OCI-LY7 (cell line): Measurements from ENCODE around the gene NSG1. TPM values are rescaled to one million over a fixed set of nuclear protein-coding genes. Genes with fewer than 3 reads are reported as not detected.

ENCODE experiments used
- BruUV-seq: library from RNA; stranded (reverse); fragments of 400-500 nt; replicated peaks from 2 replicates; lab custom pipeline; 2021; lab: Mats Ljungman, UMichigan
- CTCF ChIA-PET: fragments of 300-600 bp; sonication (Branson Sonifier 250); formaldehyde crosslinking; loops from one replicate; lab custom pipeline; 2022; ENCODE audit warnings: antibody characterized with exemption; ENCODE audit not compliant: unreplicated experiment; lab: Charles Lee
- POLR2A ChIA-PET: fragments of 300-600 bp; sonication (Branson Sonifier 250); formaldehyde crosslinking; loops from one replicate; lab custom pipeline; 2022; ENCODE audit warnings: antibody characterized with exemption; lab: Charles Lee
- DNase-seq: peaks from one replicate; pipeline ENCODE4 v3.0.0-alpha.2; 2015; ENCODE audit warnings: low spot score
- H2AFZ ChIP-seq: fragments of 200-600 bp; sonication (generic), shearing (Covaris generic); 2 replicates; pipeline ENCODE4 v1.6.1; 2014; ENCODE audit warnings: mild to moderate bottlenecking, antibody characterized with exemption, low read length, moderate library complexity
- H3K27ac ChIP-seq: fragments of 200-600 bp; sonication (generic); 2 replicates; pipeline ENCODE4 v1.5.1; 2014; ENCODE audit warnings: mixed run types, low read depth, mild to moderate bottlenecking, moderate library complexity, low read length, inconsistent platforms; ENCODE audit not compliant: poor library complexity, severe bottlenecking
- H3K36me3 ChIP-seq: fragments of 200-600 bp; sonication (generic); 2 replicates; pipeline ENCODE4 v1.6.1; 2014; ENCODE audit warnings: mild to moderate bottlenecking, antibody characterized with exemption, low read length, moderate library complexity, mixed read lengths; ENCODE audit not compliant: insufficient read depth
- H3K4me1 ChIP-seq: fragments of 200-600 bp; sonication (generic); 2 replicates; pipeline ENCODE4 v1.5.1; 2014; ENCODE audit warnings: mild to moderate bottlenecking, low read length; ENCODE audit not compliant: insufficient read depth, poor library complexity, severe bottlenecking
- H3K4me2 ChIP-seq: fragments of 200-600 bp; sonication (generic); 2 replicates; pipeline ENCODE4 v1.6.1; 2014; ENCODE audit warnings: mild to moderate bottlenecking, low read length
- H3K4me3 ChIP-seq: fragments of 200-600 bp; sonication (generic); 2 replicates; pipeline ENCODE4 v1.5.1; 2014; ENCODE audit warnings: mild to moderate bottlenecking, low read depth, low read length; ENCODE audit not compliant: poor library complexity, severe bottlenecking
- H3K79me2 ChIP-seq: fragments of 200-600 bp; sonication (generic); 2 replicates; pipeline ENCODE4 v1.6.1; 2016; ENCODE audit warnings: low read depth, mild to moderate bottlenecking, low read length, moderate library complexity, mixed read lengths; ENCODE audit not compliant: insufficient read depth
- H3K9me2 ChIP-seq: fragments of 200-600 bp; sonication (generic); 2 replicates; pipeline ENCODE4 v1.6.1; 2016; ENCODE audit warnings: mild to moderate bottlenecking, low read length, mixed read lengths; ENCODE audit not compliant: insufficient read depth
- H3K9me3 ChIP-seq: fragments of 200-600 bp; sonication (generic); 2 replicates; pipeline ENCODE4 v1.6.1; 2014; ENCODE audit warnings: mild to moderate bottlenecking, mixed run types, low read length, mixed read lengths
- H4K20me1 ChIP-seq: fragments of 200-600 bp; sonication (generic); 2 replicates; pipeline ENCODE4 v1.6.1; 2014; ENCODE audit warnings: mild to moderate bottlenecking, antibody characterized with exemption, low read length, moderate library complexity, mixed read lengths; ENCODE audit not compliant: insufficient read depth
- EZH2phosphoT487 ChIP-seq: fragments of 200-600 bp; sonication (generic); IDR thresholded peaks from 2 replicates; pipeline ENCODE4 v1.6.1; 2018; ENCODE audit warnings: low read depth, borderline replicate concordance, mild to moderate bottlenecking, mixed run types, antibody characterized with exemption, low read length, moderate library complexity, mixed read lengths
- intact Hi-C: fragments of 100-400 bp; cut with micrococcal nuclease; formaldehyde crosslinking; loops from one replicate; pipeline ENCODE4 v1.10.0; 2022; ENCODE audit not compliant: unreplicated experiment
- total RNA-seq, 2 experiments: library from RNA; depleted of rRNA in 1 of 2; stranded (reverse); fragments of >200 nt in 1 of 2; shearing (Covaris generic) in 1 of 2; gene quantifications; 2 replicates each; pipeline ENCODE4 v1.2.3, GENCODE V29; 2014 to 2022
- TF ChIP-seq, protein P1 (sequence below): fragments of 200-600 bp; sonication (generic); conservative IDR thresholded peaks from 2 replicates; pipeline ENCODE4 v1.5.1; 2014; ENCODE audit warnings: mild to moderate bottlenecking, antibody characterized with exemption, low read length, moderate library complexity, mixed read lengths

The NSG1 gene
- total RNA-seq, 2 experiments from 2014 or later = 35.5 to 38.8 TPM

DNA sequence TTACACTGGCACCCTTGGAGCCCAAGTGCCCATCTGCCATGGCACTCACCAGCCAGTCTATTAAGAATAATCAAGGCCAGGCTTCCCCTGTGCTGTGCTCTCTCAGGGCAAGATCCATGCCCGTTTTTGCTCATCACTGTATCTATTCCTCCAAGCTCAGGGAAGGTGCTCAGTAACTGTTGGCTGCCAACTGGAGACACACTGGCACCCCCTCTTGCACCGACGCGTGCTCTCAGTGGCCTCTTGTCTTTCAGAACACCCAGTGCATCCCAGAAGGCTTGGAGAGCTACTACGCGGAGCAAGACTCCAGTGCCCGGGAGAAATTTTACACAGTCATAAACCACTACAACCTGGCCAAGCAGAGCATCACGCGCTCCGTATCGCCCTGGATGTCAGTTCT lies 30.1 kb downstream of the NSG1 start:
- no peak overlapping the region for H3K4me3 ChIP-seq
- no peak overlapping the region for H3K4me2 ChIP-seq
- intact Hi-C loops = no loop called here
- H3K27ac ChIP-seq = no peak overlapping the region
- H3K9me2 ChIP-seq = no peaks in the 10 kb centered on the region
- peaks cover 65% of the 10 kb centered on the region for H3K36me3 ChIP-seq
- no peaks in the 10 kb centered on the region for H3K4me1 ChIP-seq
- no peaks in the 10 kb centered on the region for H4K20me1 ChIP-seq
- BruUV-seq = no TSS peak
- DNase-seq = no peak
- no peak overlapping the region for H2AFZ ChIP-seq
- no peaks in the 10 kb centered on the region for H3K79me2 ChIP-seq
- ChIA-PET CTCF (no interaction called here), POLR2A (interaction anchor here (0.6 kb wide), 1 partner anchor 20 kb away, joined by 4 read pairs; no protein-coding TSS in a partner anchor)
- no peaks in the 10 kb centered on the region for H3K9me3 ChIP-seq
- TF ChIP-seq, protein P1, sequence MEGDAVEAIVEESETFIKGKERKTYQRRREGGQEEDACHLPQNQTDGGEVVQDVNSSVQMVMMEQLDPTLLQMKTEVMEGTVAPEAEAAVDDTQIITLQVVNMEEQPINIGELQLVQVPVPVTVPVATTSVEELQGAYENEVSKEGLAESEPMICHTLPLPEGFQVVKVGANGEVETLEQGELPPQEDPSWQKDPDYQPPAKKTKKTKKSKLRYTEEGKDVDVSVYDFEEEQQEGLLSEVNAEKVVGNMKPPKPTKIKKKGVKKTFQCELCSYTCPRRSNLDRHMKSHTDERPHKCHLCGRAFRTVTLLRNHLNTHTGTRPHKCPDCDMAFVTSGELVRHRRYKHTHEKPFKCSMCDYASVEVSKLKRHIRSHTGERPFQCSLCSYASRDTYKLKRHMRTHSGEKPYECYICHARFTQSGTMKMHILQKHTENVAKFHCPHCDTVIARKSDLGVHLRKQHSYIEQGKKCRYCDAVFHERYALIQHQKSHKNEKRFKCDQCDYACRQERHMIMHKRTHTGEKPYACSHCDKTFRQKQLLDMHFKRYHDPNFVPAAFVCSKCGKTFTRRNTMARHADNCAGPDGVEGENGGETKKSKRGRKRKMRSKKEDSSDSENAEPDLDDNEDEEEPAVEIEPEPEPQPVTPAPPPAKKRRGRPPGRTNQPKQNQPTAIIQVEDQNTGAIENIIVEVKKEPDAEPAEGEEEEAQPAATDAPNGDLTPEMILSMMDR = no peak
- no peak for TF ChIP-seq EZH2phosphoT487

DNA sequence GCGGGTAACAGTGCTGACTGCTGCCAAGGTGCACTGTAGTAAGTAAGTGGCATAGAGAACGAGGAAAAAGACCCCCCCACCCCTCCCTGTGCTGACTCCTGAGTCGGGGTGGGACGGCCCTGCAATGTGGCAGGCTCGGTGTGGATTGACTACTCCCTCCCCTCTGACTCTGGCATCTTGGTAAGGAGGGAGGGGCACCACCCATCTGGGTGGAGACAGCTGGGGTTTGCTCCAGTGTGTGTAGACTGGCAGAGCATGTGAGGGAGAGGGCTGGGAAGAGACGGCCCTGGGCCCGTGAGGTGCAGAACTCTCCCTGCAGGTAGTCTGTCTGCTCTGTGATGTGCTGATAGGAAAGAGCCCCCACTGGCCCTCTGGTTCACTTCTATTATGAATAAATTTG lies 31.0 kb downstream of the NSG1 start:
- Histone ChIP-seq H3K9me2 (no peaks in the 10 kb centered on the region), H3K79me2 (no peaks in the 10 kb centered on the region), H3K4me1 (no peaks in the 10 kb centered on the region), H3K4me3 (no peak overlapping the region), H4K20me1 (no peaks in the 10 kb centered on the region), H3K9me3 (no peaks in the 10 kb centered on the region), H3K4me2 (no peak overlapping the region), H3K27ac (no peak overlapping the region), H3K36me3 (peaks cover 66% of the 10 kb centered on the region), H2AFZ (no peak overlapping the region)
- intact Hi-C loops = no loop called here
- TF ChIP-seq, protein P1 = no peak
- TF ChIP-seq EZH2phosphoT487 = no peak
- CTCF ChIA-PET = no interaction called here
- BruUV-seq = no TSS peak
- POLR2A ChIA-PET = no interaction called here
- no peak for DNase-seq

DNA sequence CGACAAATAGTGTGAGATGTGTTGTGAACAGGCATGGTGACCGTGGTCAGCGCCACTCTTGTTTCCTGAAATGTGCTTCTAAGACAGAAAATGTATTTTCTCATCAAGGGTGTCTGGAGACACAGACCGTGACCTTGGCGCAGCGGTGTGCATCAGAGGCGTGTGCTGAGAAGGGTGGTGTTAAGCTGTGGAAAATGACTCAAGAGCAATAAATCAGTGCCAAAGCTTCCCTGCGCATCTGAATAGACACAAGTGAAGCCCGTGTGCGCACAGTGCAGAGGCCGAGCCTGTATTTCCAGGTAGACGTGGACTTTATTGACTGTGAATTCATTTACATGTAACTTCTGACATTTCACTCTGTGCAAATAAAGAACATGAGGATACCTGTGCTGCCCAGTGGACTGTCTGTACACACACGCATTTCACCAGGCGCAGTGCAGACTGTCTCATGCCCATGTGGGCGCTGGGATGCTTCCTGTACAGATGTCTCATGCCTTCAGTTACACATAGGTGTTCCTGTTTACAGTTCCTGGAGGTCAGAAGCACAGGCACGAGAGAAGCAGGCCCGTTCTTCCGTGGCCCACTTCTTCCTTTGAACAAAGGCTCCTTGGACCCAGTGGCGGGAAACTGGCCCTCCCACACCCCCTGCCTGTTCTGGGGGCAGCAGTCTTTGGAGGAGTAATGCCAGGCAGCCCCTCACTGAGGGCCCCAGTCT lies 31.9 kb downstream of the NSG1 start:
- DNase-seq = no peak
- H3K9me2 ChIP-seq = no peaks in the 10 kb centered on the region
- no peaks in the 10 kb centered on the region for H3K79me2 ChIP-seq
- peaks cover 66% of the 10 kb centered on the region for H3K36me3 ChIP-seq
- no peak overlapping the region for H2AFZ ChIP-seq
- BruUV-seq = TSS peak; percentile 72
- POLR2A ChIA-PET = no interaction called here
- CTCF ChIA-PET = no interaction called here
- no peak for TF ChIP-seq EZH2phosphoT487
- TF ChIP-seq, protein P1 = no peak
- no peak overlapping the region for H3K27ac ChIP-seq
- no peaks in the 10 kb centered on the region for H3K4me1 ChIP-seq
- intact Hi-C loops = no loop called here
- no peaks in the 10 kb centered on the region for H4K20me1 ChIP-seq
- H3K4me3 ChIP-seq = no peak overlapping the region
- H3K9me3 ChIP-seq = no peaks in the 10 kb centered on the region
- H3K4me2 ChIP-seq = no peak overlapping the region
